Tibial artery (tissue), 4 donors: Measurements from ENCODE around the gene NR4A3.

ENCODE experiments used
- DNase-seq, 2 donors: peaks; one replicate each; pipeline ENCODE4 v3.0.0-alpha.2; 2019
- H3K27ac ChIP-seq, 2 donors: fragments of 200-600 bp; sonication (generic) in 1 of 2; 1 replicate in 1 of 2; 2 replicates in 1 of 2; pipeline ENCODE4 v1.5.1; 2018 to 2019; ENCODE audit warnings: mild to moderate bottlenecking in 1 of 2
- H3K27me3 ChIP-seq, 2 donors: fragments of 200-600 bp; sonication (generic) in 1 of 2; one replicate each; pipeline versions ENCODE4 v1.5.1 to v1.6.0; 2016 to 2019
- H3K36me3 ChIP-seq, 3 donors: fragments of 200-600 bp; sonication (generic) in 2 of 3; one replicate each; pipeline ENCODE4 v1.5.1; 2016 to 2019; ENCODE audit warnings: mild to moderate bottlenecking in 2 of 3
- H3K4me1 ChIP-seq, 4 donors: fragments of 200-600 bp; sonication (generic) in 2 of 4; 1 replicate in 3 of 4; 2 replicates in 1 of 4; pipeline ENCODE4 v1.5.1; 2016 to 2019
- H3K4me3 ChIP-seq, 2 donors: fragments of 200-600 bp; sonication (generic) in 1 of 2; 1 replicate in 1 of 2; 2 replicates in 1 of 2; pipeline ENCODE4 v1.5.1; 2018 to 2019; ENCODE audit warnings: mild to moderate bottlenecking in 2 of 2
- H3K9me3 ChIP-seq, 3 donors: fragments of 200-600 bp; sonication (generic) in 1 of 3; one replicate each; pipeline ENCODE4 v1.5.1; 2016 to 2019
- CTCF ChIP-seq, 2 experiments: fragments of 200-600 bp in 1 of 2; fragments of 450-650 bp in 1 of 2; IDR thresholded peaks; one replicate each; pipeline ENCODE4 v1.5.1; 2017 to 2019; ENCODE audit warnings: antibody characterized with exemption in 2 of 2, mild to moderate bottlenecking in 1 of 2, moderate library complexity in 1 of 2
- intact Hi-C: fragments of 100-400 bp; cut with DNase I; formaldehyde crosslinking; loops from one replicate; pipeline ENCODE4 v1.15.0; 2023; ENCODE audit warnings: low total_unique reads

The NR4A3 gene

DNA sequence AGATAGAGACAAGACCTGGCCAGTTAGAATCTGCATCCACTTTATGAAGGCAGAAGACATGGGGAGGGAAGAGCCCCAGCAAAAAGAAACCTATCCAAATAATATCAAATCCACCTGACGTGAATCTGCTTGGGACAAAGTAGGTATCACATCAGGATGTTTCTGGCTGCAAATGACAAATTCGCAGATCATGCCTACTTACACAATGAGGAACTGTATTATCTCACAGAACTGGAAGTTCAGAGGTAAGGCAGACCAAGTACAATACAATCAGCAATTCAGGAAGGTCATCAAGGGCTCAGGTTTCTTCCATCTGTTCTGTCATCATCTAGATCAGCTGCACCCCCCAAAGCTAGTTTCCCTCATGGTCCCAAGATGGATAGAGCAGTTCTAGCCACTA is 13.2 kb upstream of the NR4A3 start:
- peaks cover 0 to 5% (median 0%) of the 10 kb centered on the region in 3 donors for H3K36me3 ChIP-seq
- DNase-seq = no peak
- no peaks in the 10 kb centered on the region for H3K4me1 ChIP-seq
- no peak for TF ChIP-seq CTCF (IDR thresholded peaks at IDR 0.05)
- H3K27me3 ChIP-seq = no peaks in the 10 kb centered on the region
- H3K27ac ChIP-seq = no peak overlapping the region
- no peaks in the 10 kb centered on the region for H3K9me3 ChIP-seq
- intact Hi-C loops = loop anchor here (10.0 kb wide), 2 partner anchors 206 to 624 kb away; no protein-coding TSS in a partner anchor
- no peak overlapping the region for H3K4me3 ChIP-seq

GRCh38 chr9:99809586-99810319 is 11.9 kb upstream of the NR4A3 start:
- Histone ChIP-seq H3K4me1 (no peaks in the 10 kb centered on the region), H3K9me3 (no peaks in the 10 kb centered on the region), H3K27ac (no peak overlapping the region), H3K27me3 (no peaks in the 10 kb centered on the region), H3K4me3 (no peak overlapping the region), H3K36me3 (peaks cover 0 to under 1% (median 0%) of the 10 kb centered on the region in 3 donors)
- DNase-seq = no peak
- no peak for TF ChIP-seq CTCF (IDR thresholded peaks at IDR 0.05)
- intact Hi-C loops = loop anchor here (10.0 kb wide), 3 partner anchors 205 to 625 kb away; no protein-coding TSS in a partner anchor

- Histone ChIP-seq H3K9me3 (no peaks in the 10 kb centered on the region), H3K36me3 (no peaks in the 10 kb centered on the region), H3K4me3 (no peak overlapping the region), H3K27me3 (no peaks in the 10 kb centered on the region), H3K4me1 (peaks cover 0 to 3% (median 0%) of the 10 kb centered on the region in 4 donors), H3K27ac (no peak overlapping the region)
- TF ChIP-seq CTCF (IDR thresholded peaks at IDR 0.05) = no peak
- intact Hi-C loops = loop anchor here (10.0 kb wide), 1 partner anchor 446 kb away; no protein-coding TSS in a partner anchor
- DNase-seq = no peak
These were observed 10.5 kb upstream of the NR4A3 start for GRCh38 chr9:99811172-99811571.

GRCh38 chr9:99811598-99812383 is 9.9 kb upstream of the NR4A3 start:
- Histone ChIP-seq H3K27ac (no peak overlapping the region), H3K4me3 (no peak overlapping the region), H3K36me3 (no peaks in the 10 kb centered on the region), H3K27me3 (no peaks in the 10 kb centered on the region), H3K9me3 (no peaks in the 10 kb centered on the region), H3K4me1 (peaks cover 0 to 3% (median 0%) of the 10 kb centered on the region in 4 donors)
- no peak for TF ChIP-seq CTCF (IDR thresholded peaks at IDR 0.05)
- intact Hi-C loops = loop anchor here (10.0 kb wide), 1 partner anchor 447 kb away; no protein-coding TSS in a partner anchor
- DNase-seq = no peak

GRCh38 chr9:99813739-99814138 is 7.9 kb upstream of the NR4A3 start:
- intact Hi-C loops = loop anchor here (10.0 kb wide), 1 partner anchor 449 kb away; no protein-coding TSS in a partner anchor
- Histone ChIP-seq H3K4me3 (no peak overlapping the region), H3K27me3 (no peaks in the 10 kb centered on the region), H3K4me1 (peaks cover 0 to 8% (median 5%) of the 10 kb centered on the region in 4 donors), H3K9me3 (no peaks in the 10 kb centered on the region), H3K36me3 (no peaks in the 10 kb centered on the region), H3K27ac (no peak overlapping the region)
- DNase-seq = no peak
- no peak for TF ChIP-seq CTCF (IDR thresholded peaks at IDR 0.05)
